SK-N-MC (cell line): ENCODE results near the gene TKTL1.
A peak's percentile ranks its signal among the peaks of the same experiment; 100 is the strongest.

ENCODE experiments used
- DNase-seq: peaks from one replicate; pipeline ENCODE4 v3.0.0-alpha.2; 2011; ENCODE audit warnings: low read depth, low spot score
- H3K27ac ChIP-seq: fragments of 200-600 bp; sonication (generic); 2 replicates; pipeline ENCODE4 v1.5.1; 2016; ENCODE audit warnings: mixed run types
- H3K36me3 ChIP-seq: fragments of 200-600 bp; sonication (generic); 2 replicates; pipeline ENCODE4 v1.6.1; 2017; ENCODE audit warnings: antibody characterized with exemption, low read length, mixed read lengths; ENCODE audit not compliant: insufficient read depth
- H3K4me3 ChIP-seq: fragments of 200-600 bp; sonication (generic); 2 replicates; pipeline ENCODE4 v1.5.1; 2016
- H3K9ac ChIP-seq: fragments of 200-600 bp; sonication (generic); 2 replicates; pipeline ENCODE4 v1.8.0; 2017; ENCODE audit warnings: mixed run types, mixed read lengths; ENCODE audit not compliant: insufficient read length
- H3K9me3 ChIP-seq: fragments of 200-600 bp; sonication (generic); 2 replicates; pipeline ENCODE4 v1.6.1; 2017; ENCODE audit warnings: low read depth, mild to moderate bottlenecking, antibody characterized with exemption, low read length, moderate library complexity, mixed read lengths
- EZH2 ChIP-seq: fragments of 200-600 bp; sonication (generic); IDR thresholded peaks from one replicate; pipeline ENCODE4 v1.6.1; 2017; ENCODE audit warnings: antibody characterized with exemption
- FOXP2 ChIP-seq: optimal IDR thresholded peaks from 2 replicates; pipeline ENCODE3; 2011; ENCODE audit warnings: mild to moderate bottlenecking, moderate library complexity; ENCODE audit not compliant: insufficient read depth; ENCODE audit errors: extremely low read length, control extremely low read depth
- POLR2AphosphoS5 ChIP-seq: IDR thresholded peaks from 2 replicates; pipeline ENCODE4 v1.6.1; 2012; ENCODE audit warnings: mild to moderate bottlenecking, low read depth, low read length, borderline replicate concordance

The TKTL1 gene

DNA sequence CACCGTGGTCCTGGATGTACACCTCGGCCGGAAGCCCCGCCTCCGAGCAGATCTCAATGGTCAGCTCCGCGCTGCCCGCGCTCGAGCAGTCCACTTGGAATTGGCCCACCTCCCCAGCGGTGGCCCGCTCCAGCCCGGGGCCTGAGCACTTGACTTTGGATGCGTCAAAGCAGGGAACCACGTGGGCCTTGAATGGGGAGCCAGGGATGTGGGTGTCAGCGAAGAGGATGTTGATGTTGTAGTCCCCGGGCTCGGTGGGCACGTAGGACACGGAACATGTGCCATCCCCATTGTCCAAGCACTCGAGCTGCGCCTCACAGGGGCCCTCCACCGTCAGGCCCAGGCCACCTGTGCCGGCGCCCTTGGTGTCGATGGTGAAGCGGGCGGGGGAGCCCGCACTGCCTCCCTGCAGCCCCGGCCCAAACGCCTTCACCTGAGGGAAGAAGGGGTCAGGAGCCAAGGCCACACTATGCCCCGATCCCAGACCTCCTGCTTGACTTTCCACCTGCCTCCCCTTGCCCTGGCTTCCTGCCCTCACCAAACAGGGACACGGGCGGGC is 64.6 kb downstream of the TKTL1 start:
- Histone ChIP-seq H3K9ac (no peak overlapping the region), H3K36me3 (peaks cover 90% of the 10 kb centered on the region), H3K27ac (no peak overlapping the region), H3K4me3 (no peak overlapping the region), H3K9me3 (no peaks in the 10 kb centered on the region)
- DNase-seq: no peak
- no peak for TF ChIP-seq POLR2AphosphoS5
- TF ChIP-seq FOXP2: no peak
- TF ChIP-seq EZH2: no peak

DNA sequence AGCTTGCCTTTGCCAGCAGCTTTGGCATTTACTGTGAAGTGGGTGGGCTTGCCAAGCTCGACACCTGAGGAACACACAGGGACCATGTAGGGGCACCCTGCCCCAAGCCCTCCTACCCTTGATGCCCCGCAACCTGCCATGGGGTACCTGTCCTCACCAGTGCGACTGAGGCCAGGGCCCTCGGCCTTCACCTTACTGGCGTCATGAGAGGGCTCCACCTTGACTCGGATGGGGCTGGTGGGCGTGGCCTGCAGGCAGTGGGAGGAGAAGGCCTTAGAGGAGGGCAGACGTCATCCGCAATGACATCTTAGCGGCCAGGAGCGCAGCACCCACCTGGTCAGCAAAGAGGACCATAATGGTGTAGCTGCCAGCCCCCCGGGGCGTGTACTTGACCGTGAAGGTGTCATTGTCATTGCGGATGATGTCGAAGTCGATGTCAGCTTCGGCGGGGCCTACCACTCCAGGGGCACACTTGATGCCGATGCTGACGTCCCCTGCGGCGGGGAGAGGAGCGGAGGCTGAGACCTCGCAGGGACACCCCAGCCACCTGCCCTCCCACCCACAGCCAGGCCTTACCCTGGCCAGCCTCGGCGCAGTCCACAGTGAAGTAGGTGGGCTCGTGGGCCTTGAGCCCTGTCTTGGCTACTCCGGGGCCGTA is 66.6 kb downstream of the TKTL1 start:
- Histone ChIP-seq H3K36me3 (peaks cover 93% of the 10 kb centered on the region), H3K9ac (no peak overlapping the region), H3K27ac (no peak overlapping the region), H3K4me3 (no peak overlapping the region), H3K9me3 (no peaks in the 10 kb centered on the region)
- DNase-seq: no peak
- TF ChIP-seq EZH2: no peak
- TF ChIP-seq FOXP2: no peak
- no peak for TF ChIP-seq POLR2AphosphoS5

DNA sequence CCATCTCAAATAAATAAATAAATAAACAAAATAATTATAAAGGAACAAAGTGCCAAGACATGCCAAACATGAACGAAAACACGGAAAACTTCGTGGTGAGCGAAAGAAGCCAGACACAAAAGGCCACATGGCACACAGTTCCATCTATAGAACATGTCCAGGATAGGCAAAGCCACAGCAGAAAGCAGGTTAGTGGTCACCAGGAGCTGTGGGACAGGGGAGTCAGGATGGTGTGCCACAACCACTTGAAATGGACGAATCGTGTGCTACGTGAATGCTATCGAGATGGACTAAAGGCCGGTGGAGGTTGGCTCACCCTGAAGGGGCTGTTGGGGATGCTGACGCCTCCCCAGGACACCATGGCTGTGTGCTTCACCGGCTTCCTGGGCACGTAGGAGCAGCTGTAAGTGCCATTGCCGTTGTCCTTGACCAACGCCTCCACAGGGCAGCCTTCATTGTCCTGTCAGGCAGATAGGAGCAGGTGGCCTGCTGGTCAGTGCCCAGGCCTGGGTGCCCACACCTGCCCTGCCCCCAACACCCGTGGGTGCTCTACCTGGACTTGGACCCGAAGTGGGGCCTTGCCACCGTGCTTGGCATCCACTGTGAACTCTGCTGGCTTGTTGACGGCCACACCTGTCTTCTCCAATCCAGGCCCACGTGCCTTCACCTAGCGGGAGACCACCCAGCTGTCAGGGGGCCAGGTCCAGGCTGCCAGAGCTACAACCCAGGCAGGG is 68.3 kb downstream of the TKTL1 start:
- no peak for DNase-seq
- Histone ChIP-seq H3K4me3 (no peak overlapping the region), H3K9ac (no peak overlapping the region), H3K36me3 (peaks cover 93% of the 10 kb centered on the region), H3K27ac (no peak overlapping the region), H3K9me3 (no peaks in the 10 kb centered on the region)
- TF ChIP-seq POLR2AphosphoS5 (no peak), EZH2 (no peak), FOXP2 (no peak)

DNA sequence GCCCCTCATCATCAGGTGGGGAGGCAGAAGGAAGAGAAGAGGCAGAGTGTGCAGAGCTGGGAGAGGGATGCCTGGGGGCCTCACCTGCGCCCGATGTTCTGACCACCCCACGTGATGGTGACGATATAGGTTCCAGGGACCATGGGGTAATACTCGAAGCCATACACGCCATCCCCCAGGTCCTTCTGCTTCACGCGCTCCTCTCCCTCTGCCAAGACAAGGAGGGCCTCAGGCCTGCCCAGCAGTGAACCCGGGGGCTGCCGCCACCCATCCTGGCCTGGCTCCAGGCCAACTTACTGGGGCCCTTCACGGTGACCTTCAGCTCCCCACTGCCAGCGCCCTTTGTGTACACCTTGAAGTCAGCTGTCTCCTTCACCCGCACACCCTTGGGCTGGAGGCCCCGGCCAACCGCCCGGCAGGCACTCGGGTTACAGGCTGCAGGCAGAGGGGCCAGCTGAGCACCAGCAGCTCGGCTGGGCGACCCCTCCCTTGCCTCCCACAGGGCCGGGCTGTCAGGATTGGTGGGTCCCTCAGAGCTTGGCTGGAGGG is 69.5 kb downstream of the TKTL1 start:
- Histone ChIP-seq H3K9ac (no peak overlapping the region), H3K27ac (no peak overlapping the region), H3K4me3 (no peak overlapping the region), H3K9me3 (no peaks in the 10 kb centered on the region), H3K36me3 (peaks cover 85% of the 10 kb centered on the region)
- TF ChIP-seq POLR2AphosphoS5 (no peak), FOXP2 (no peak)
- DNase-seq: no peak

DNA sequence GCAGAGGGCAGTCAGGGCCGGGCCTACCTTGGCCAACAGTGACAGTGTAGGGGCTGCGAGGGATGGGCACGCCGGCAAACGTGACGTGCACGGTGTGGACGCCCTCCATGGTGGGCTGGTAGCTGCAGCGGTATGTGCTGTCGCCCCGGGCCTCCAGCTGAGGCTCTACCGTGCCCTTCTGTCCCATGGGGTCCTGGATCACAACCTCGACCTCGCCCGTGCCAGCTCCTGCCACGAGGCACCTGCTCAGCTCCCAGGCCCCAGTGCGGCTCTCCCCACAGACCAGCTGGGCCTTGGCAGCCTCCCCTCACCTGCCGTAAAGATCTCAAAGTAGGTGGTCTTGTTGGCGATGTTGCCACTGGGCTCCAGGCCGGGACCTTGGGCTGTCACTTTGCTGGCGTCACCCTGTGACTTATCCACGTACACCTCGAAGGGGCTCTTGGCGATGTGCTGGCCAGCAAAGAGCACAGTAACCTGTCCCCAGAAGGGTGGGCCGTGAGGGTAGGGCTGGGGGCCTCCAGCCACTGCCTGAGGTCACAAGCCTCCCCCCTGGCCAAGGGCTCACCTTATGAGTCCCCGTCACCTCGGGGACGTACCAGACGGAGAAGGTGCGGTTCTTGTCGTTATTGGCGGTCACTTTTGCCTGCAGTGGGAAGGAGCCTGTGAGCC is 70.5 kb downstream of the TKTL1 start:
- Histone ChIP-seq H3K36me3 (peaks cover 80% of the 10 kb centered on the region), H3K27ac (no peak overlapping the region), H3K4me3 (no peak overlapping the region), H3K9ac (no peak overlapping the region), H3K9me3 (no peaks in the 10 kb centered on the region)
- no peak for DNase-seq
- TF ChIP-seq POLR2AphosphoS5 (no peak), FOXP2 (no peak), EZH2 (no peak)

DNA sequence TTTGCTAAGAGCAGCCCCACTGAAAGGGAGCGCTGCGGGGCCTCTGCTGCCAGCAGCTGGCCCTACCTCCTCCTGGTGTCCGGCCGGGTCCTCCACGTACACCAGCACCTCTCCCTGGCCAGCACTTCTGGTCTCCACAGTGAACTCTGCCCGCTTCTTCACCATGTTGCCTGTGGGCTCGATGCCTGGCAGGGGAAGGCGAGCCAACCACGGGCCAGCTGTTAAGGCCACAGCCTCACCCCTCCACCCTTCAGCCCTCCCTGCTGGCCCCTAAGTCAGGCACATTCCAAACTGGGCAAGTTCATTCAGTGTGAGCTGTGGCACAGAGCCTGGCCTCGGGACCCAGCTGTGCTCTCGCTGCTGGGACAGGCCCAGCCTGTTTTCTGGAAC is 71.1 kb downstream of the TKTL1 start:
- TF ChIP-seq FOXP2: no peak
- TF ChIP-seq EZH2: no peak
- no peak for TF ChIP-seq POLR2AphosphoS5
- Histone ChIP-seq H3K36me3 (peaks cover 75% of the 10 kb centered on the region), H3K4me3 (no peak overlapping the region), H3K9me3 (no peaks in the 10 kb centered on the region), H3K9ac (no peak overlapping the region), H3K27ac (peak overlapping the region; percentile 42)
- DNase-seq: no peak

DNA sequence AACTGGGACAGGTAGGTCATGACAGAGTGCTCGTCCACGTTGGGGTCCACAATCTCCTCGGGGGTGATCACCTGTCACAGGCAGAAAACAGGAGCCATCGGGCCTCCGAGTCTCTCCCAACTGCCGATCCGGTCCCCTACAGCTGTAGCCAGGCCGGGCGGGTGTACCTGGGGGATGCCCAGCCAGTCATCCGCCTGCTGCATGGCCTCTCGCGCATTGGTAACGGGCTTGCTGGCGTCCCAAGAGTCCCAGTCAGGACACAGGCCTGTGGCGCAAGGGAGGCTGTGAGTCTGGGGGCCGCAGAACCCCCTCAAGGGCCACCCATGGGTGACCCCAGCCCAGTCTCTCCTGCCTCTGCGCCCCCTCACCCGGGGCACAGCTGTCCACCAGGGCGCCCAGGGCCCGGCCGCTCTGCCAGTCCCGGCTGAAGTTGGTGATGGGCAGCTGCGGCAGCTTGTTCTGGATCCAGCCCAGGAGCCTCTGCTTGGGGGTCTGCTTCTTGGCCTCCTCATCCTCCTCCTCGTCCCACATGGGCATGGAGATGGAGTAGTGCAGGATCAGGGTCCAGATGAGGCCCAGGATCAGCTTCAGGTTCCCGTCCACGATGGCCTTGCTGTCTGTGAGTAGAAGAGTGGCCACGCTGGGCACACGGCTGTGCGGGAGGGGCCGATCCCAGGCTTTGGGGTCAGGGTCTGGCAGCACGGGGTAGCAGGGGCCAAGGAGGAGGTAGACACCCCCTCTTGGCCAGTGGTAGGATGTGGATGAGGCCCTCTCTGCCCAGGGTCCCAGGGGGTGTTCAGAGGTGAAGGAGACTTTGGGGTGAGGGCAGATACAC is 72.1 kb downstream of the TKTL1 start:
- no peak for DNase-seq
- Histone ChIP-seq H3K9me3 (no peaks in the 10 kb centered on the region), H3K27ac (peak overlapping the region; percentile 92), H3K4me3 (peak overlapping the region; percentile 88; the same call in 1 of the 2 replicates), H3K9ac (peak overlapping the region; percentile 84), H3K36me3 (peaks cover 64% of the 10 kb centered on the region)
- TF ChIP-seq FOXP2: no peak
- TF ChIP-seq EZH2: no peak
- TF ChIP-seq POLR2AphosphoS5: no peak
